Endothelial cell (in vitro differentiated cells): ENCODE results near the gene PPP3CA. TPM values are rescaled to one million over a fixed set of nuclear protein-coding genes. Genes with fewer than 3 reads are reported as not detected.

Source experiments
- DNase-seq: peaks from one replicate; pipeline ENCODE4 v3.0.0; 2021; ENCODE audit warnings: low spot score
- H3K27ac Mint-ChIP-seq: one replicate; pipeline ENCODE4 v1.8.0; 2021; ENCODE audit warnings: mixed read lengths, inconsistent platforms; ENCODE audit not compliant: unreplicated experiment
- H3K27me3 Mint-ChIP-seq: one replicate; pipeline ENCODE4 v1.8.0; 2021; ENCODE audit warnings: mild to moderate bottlenecking, moderate library complexity, mixed read lengths, inconsistent platforms; ENCODE audit not compliant: unreplicated experiment
- H3K36me3 Mint-ChIP-seq: one replicate; pipeline ENCODE4 v1.8.0; 2021; ENCODE audit warnings: mild to moderate bottlenecking, low read depth, mixed read lengths, inconsistent platforms; ENCODE audit not compliant: unreplicated experiment
- H3K4me1 Mint-ChIP-seq: one replicate; pipeline ENCODE4 v1.8.0; 2021; ENCODE audit warnings: mild to moderate bottlenecking, mixed read lengths, inconsistent platforms; ENCODE audit not compliant: unreplicated experiment
- H3K4me3 Mint-ChIP-seq: one replicate; pipeline ENCODE4 v1.8.0; 2021; ENCODE audit warnings: mild to moderate bottlenecking, mixed read lengths, inconsistent platforms; ENCODE audit not compliant: unreplicated experiment
- H3K9me3 Mint-ChIP-seq: one replicate; pipeline ENCODE4 v1.8.0; 2021; ENCODE audit warnings: mixed read lengths, inconsistent platforms; ENCODE audit not compliant: unreplicated experiment
- CTCF ChIP-seq: fragments of 200-600 bp; sonication (generic); IDR thresholded peaks from one replicate; pipeline ENCODE4 v1.5.0; 2021; ENCODE audit warnings: antibody characterized with exemption; ENCODE audit not compliant: unreplicated experiment
- long read RNA-seq: library from polyadenylated mRNA; unstranded; transcript quantifications from one replicate; pipeline ENCODE4 v2.0.0, GENCODE V29; 2020; ENCODE audit not compliant: unreplicated experiment
- total RNA-seq: library from RNA; stranded (reverse); fragmentation: NEBNext Ultra II Directional; extraction: Animal tissue kit (Norgen Biotek cat#: 25700); gene quantifications from one replicate; pipeline ENCODE4 v1.2.1, GENCODE V29; 2021; ENCODE audit not compliant: unreplicated experiment

PPP3CA gene
- 60.5 TPM for total RNA-seq
- long read RNA-seq, transcript PPP3CA-202 (13 exons, 3,604 nt) = major isoform, 6 of 28 reads
- long read RNA-seq, partial matches to known transcripts = 17 of 28 reads
- long read RNA-seq, other reads (novel, unspliced or antisense) = 5 of 28 reads

- Mint-ChIP-seq H3K27me3 (peaks cover 19% of the 10 kb centered on the region), H3K4me1 (peaks cover 23% of the 10 kb centered on the region), H3K4me3 (peak within 1 kb of the TSS; percentile 97), H3K27ac (peak within 1 kb of the TSS; percentile 81), H3K36me3 (peaks cover 8% of the 10 kb centered on the region), H3K9me3 (no peaks in the 10 kb centered on the region)
- no peak for DNase-seq
- no peak for TF ChIP-seq CTCF
Measured at GRCh38 chr4:101347267-101347556, at the start of gene PPP3CA. TSS of gene PPP3CA (minus strand) at chr4:101347526.

- H3K36me3 Mint-ChIP-seq = no peaks in the 10 kb centered on the region
- no peaks in the 10 kb centered on the region for H3K4me1 Mint-ChIP-seq
- H3K27ac Mint-ChIP-seq = no peak overlapping the region
- no peaks in the 10 kb centered on the region for H3K27me3 Mint-ChIP-seq
- no peak for TF ChIP-seq CTCF
- no peak overlapping the region for H3K4me3 Mint-ChIP-seq
- no peak for DNase-seq
- H3K9me3 Mint-ChIP-seq = no peaks in the 10 kb centered on the region
Measured at GRCh38 chr4:101393256-101393655, 45.9 kb upstream of the PPP3CA start.

GRCh38 chr4:101370663-101371210 lies 23.4 kb upstream of the PPP3CA start:
- no peak for TF ChIP-seq CTCF
- no peaks in the 10 kb centered on the region for H3K9me3 Mint-ChIP-seq
- H3K27ac Mint-ChIP-seq = no peak overlapping the region
- H3K27me3 Mint-ChIP-seq = no peaks in the 10 kb centered on the region
- no peak overlapping the region for H3K4me3 Mint-ChIP-seq
- no peaks in the 10 kb centered on the region for H3K4me1 Mint-ChIP-seq
- H3K36me3 Mint-ChIP-seq = no peaks in the 10 kb centered on the region
- no peak for DNase-seq

- no peaks in the 10 kb centered on the region for H3K9me3 Mint-ChIP-seq
- no peak for TF ChIP-seq CTCF
- H3K27ac Mint-ChIP-seq = no peak overlapping the region
- no peaks in the 10 kb centered on the region for H3K4me1 Mint-ChIP-seq
- no peaks in the 10 kb centered on the region for H3K36me3 Mint-ChIP-seq
- H3K4me3 Mint-ChIP-seq = no peak overlapping the region
- no peaks in the 10 kb centered on the region for H3K27me3 Mint-ChIP-seq
- no peak for DNase-seq
Measured at GRCh38 chr4:101367201-101367600, 19.9 kb upstream of the PPP3CA start.

- no peaks in the 10 kb centered on the region for H3K27me3 Mint-ChIP-seq
- H3K4me1 Mint-ChIP-seq = no peaks in the 10 kb centered on the region
- H3K27ac Mint-ChIP-seq = no peak overlapping the region
- no peaks in the 10 kb centered on the region for H3K36me3 Mint-ChIP-seq
- no peak for TF ChIP-seq CTCF
- H3K9me3 Mint-ChIP-seq = no peaks in the 10 kb centered on the region
- no peak overlapping the region for H3K4me3 Mint-ChIP-seq
- no peak for DNase-seq
Measured at GRCh38 chr4:101366331-101366730, 19.0 kb upstream of the PPP3CA start.
